GM18868 (cell line): ENCODE results near the gene TEK.
A peak's percentile ranks its signal among the peaks of the same experiment; 100 is the strongest.

ENCODE experiments used
- ATAC-seq: cut with Tn5 transposase; IDR thresholded peaks from one replicate; pipeline ENCODE4 v1.9.1; 2021; ENCODE audit warnings: mild to moderate bottlenecking, moderate library complexity; ENCODE audit not compliant: unreplicated experiment

The TEK gene

GRCh38 chr9:27176971-27177370 lies 67.9 kb downstream of the TEK start:
- ATAC-seq, result no peak

- ATAC-seq, result no peak
Measured at GRCh38 chr9:27179245-27179865, 70.3 kb downstream of the TEK start.

- ATAC-seq, result no peak
Measured at GRCh38 chr9:27181381-27181780, 72.4 kb downstream of the TEK start.

GRCh38 chr9:27182421-27182820 lies 73.4 kb downstream of the TEK start:
- no peak for ATAC-seq

GRCh38 chr9:27183131-27183530 lies 74.1 kb downstream of the TEK start:
- ATAC-seq, result no peak

GRCh38 chr9:27183701-27184100 lies 74.7 kb downstream of the TEK start:
- no peak for ATAC-seq

- ATAC-seq, result no peak
Measured at GRCh38 chr9:27184556-27185351, 75.7 kb downstream of the TEK start.

DNA sequence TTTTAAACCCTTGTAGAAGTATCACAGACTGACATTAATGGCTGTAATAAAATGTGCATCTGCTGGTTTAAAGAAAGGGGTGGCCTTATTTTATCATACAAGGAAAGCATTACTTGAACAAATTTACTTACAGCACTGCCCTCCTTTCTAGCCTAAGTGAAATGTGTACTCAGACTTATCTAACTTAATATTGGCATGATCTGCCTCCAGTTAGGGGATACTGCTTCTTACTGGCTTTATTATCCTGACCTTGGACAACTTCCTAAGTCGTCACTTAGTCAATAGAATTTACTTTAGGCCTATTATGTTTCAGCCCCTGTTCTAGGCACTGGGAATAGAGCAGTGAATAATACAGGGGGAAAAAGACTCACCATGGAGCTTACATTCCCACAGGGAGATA lies 79.4 kb downstream of the TEK start:
- ATAC-seq, result no peak

DNA sequence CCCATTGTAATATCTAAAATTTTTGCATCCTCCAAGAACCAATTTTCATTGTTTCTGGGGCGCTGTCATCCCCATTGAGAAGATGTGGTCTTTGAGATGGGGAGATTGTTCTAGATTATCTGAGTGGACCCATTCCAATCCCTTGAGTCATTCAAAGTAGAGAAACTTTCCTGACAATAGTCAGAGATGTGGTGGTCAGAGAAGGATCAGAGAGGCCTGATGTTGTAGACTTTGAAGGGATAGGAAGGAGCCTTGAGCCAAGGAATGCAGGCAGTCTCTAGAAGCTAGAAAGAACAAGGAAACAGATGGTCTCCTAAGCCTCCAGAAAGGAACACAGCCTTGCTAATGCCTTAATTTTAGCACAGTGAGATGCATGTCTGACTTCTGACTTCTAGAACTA lies 80.4 kb downstream of the TEK start:
- ATAC-seq, result no peak

- no peak for ATAC-seq
Measured at GRCh38 chr9:27192291-27192960, 83.4 kb downstream of the TEK start.

DNA sequence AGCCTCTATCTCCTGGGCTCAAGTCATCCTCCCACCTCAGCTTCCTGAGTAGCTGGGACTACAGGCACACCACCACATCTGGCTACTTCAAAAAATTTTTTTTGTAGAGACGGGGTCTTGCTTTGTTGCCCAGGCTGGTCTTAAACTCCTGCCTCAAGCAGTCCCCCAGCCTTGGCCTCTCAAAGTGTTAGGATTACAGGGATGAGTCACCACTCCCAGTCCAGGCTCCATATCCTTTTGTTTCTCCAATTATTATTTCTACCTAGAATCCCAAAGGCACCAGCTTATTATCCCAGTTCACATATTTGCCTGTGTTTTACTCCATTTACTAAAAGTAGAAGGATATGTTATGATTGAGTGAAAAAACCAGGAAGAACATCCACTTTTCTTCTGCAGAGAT lies 84.9 kb downstream of the TEK start:
- ATAC-seq, result no peak

GRCh38 chr9:27194401-27195091 lies 85.5 kb downstream of the TEK start:
- ATAC-seq, result peak; percentile 71

- ATAC-seq, result no peak
Measured at GRCh38 chr9:27195191-27195590, 86.2 kb downstream of the TEK start.

- no peak for ATAC-seq
Measured at GRCh38 chr9:27196383-27196782, 87.4 kb downstream of the TEK start.

DNA sequence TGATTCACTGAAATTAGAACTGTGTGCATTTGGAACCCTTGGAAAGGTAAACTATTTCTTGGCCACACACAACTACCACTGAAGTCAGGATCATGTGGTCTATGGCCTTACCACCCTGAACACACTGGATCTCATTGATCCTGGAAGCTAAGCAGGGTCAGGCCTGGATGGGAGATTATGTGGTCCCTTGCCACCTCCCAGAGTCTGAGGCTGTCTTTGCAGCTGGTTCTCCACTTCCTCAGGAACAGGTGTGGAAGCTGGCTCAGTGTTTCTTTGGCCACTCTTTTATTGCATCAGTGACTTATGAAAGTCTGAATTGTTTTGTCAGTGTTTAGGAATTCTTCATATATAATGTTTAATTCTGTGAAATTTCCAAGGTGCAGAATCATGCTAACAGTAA lies 89.2 kb downstream of the TEK start:
- ATAC-seq, result no peak

GRCh38 chr9:27202056-27202455 lies 93.0 kb downstream of the TEK start:
- no peak for ATAC-seq

DNA sequence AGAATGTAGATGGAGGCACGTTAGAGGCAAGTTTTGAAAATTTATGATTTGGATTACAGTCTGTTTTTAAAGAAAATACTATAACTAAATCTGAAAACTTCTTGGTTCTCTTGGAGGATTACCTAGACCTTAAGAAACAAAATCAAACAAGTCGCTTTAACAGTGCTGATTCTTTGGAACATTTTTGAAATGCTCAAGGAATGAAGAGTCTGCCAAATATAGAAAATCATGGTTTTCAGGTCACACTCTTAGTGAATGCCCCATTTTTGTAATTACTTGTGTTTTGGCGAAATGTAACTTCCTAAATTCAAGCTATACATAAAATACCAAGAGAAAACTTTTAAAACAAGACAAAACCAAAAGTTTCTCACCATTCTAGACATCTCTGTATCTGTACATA lies 94.8 kb downstream of the TEK start:
- ATAC-seq, result no peak

DNA sequence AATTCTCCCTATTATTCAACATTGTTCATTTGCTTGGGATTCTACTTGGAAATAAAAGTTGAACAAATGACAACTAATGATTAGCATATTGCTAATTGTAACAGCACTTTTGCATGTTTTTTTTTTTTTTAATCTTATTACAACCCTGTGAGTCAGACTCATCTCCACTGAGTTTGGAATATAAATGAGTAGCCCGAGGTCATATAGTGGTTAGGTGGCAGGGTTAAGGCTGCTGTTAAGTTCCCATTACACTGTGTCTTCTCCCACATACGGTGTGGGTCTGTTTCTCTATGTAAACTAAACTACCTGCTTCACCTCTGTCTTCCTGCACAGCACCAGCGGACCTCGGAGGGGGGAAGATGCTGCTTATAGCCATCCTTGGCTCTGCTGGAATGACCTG lies 95.6 kb downstream of the TEK start:
- ATAC-seq, result no peak

GRCh38 chr9:27205198-27205597 lies 96.2 kb downstream of the TEK start:
- ATAC-seq, result no peak

DNA sequence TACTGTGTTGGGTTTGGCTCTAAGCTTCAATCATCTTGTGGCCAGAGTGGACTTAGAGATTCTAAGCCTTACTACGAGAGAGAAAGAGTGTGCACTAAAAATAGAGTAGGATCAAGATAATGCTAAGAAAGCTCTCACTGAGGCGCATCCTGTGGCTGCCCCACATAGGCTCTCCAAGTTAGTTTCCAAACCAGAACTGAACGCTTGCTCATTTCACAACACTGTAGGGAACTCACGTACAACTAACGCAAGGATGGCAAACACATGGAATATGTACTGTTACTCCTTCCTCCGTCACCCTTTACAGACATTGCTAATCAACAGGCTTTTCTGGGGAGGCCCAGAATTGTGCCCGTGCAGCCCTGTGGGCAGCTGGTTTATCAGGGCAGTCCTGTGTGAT lies 97.0 kb downstream of the TEK start:
- ATAC-seq, result no peak

GRCh38 chr9:27209034-27209433 lies 100.0 kb downstream of the TEK start:
- ATAC-seq, result no peak

GRCh38 chr9:27210588-27210987 lies 101.6 kb downstream of the TEK start:
- ATAC-seq, result no peak
